CD4-positive, alpha-beta T cell treated with Interleukin-12 subunit alpha and Interleukin-12 subunit beta, for 1 hour (primary cell): ENCODE measurements around the gene ABTB2.
"Not testable (repeated sequence)": the region's sequence is repeated elsewhere in the genome, so short reads cannot be mapped to it uniquely, and the experiment has no call there.

ENCODE experiments used
- DNase-seq: peaks from one replicate; pipeline ENCODE4 v3.0.0-alpha.2; 2020

The ABTB2 gene

DNA sequence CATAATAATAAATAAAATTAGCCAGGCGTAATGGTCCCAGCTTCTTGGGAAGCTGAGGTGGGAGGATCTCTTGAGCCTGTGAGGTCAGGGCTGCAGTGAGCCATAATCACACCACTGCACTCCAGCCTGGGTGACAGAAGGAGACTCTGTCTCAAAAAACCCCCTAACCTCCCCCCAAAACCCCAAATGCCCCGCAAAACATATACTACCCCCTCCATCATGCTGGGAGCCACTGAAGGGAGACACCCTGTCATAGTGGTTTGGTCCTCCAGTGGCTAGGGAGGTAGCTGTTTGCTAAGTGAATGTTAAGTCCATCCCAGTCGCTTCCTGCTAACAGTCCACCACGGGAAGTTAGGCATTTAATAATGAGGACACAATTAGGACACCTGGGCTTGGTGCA is 125.0 kb downstream of the ABTB2 start:
- no peak for DNase-seq

DNA sequence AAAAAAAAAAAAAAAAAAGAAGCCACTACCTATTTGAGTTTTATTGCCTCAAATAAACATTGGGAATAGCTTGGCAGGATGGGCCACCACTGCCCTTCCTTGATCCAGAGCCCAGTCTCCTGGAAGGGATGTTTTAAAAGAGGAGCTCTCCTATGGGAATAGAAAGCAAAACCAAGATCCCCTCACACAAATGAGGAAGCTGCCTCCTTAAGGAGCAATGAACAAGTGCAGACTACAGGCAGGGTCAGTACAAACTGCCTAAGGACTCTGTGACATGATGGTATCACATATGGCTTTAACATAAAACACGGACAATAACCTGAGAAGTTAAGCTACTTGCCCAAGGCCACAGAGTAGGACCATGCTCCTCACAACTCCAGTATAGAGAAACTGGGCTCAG is 131.6 kb downstream of the ABTB2 start:
- DNase-seq: no peak

DNA sequence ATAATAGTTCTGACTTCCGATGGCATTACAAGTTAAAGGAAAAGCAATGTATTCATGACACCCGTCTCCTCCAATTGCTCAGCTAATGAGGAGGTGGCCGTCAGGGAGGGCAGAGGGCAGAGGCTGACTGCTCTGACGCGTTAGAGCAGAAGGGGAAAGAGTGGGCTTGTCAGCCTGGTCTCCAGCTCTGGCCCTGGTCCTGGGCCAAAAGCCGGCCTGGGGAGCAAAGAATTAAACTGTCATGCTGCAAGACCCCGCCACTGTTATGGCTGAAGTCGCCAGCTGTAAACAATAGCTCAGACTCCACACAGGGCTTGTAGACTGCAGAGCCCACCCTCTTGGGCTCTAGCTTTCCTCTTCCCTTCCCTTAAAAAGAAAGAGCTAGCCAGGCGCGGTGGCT is 132.7 kb downstream of the ABTB2 start:
- DNase-seq: no peak

DNA sequence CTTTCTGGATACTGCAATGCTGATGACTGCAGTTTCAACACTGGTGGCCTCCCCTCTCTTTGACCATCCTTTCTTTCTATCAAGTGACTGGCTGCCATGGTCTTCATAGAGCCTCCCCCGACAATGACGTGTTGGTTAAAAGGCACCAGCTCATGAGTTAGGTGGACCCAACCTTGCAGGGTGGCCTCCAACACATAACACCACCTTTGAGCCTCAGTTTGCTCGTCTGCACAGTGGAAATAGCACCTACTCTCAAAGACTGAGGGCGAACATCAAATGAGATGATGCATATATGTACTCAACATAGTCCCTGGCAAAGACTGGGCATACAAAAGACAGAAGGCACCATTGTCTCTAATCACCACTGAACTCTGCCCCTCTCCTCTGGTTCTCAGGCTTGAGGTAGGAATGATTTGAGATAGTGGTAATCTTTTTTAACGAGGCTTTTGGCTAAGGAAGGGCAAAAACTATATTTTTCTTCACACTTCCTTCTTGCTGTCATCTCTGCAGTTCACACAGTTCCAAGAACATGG is 133.3 kb downstream of the ABTB2 start:
- no peak for DNase-seq

DNA sequence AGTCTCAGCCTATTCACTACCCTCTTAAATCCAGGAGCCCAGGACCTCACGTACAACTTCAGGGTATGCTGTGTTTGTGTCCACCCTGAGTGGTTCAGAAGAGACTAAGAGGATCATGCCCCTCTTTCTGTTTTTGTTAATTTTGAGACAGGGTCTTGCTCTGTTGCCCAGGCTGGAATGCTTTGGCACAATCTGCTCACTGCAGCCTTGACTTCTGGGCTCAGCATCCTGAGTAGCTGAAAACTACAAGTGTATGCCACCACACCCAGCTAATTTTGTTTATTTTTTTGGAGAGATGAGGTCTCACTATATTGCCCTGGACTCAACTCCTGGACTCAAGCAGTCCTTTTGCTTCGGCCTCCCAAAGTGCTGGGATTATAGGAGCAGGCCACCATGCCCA is 133.9 kb downstream of the ABTB2 start:
- no peak for DNase-seq

DNA sequence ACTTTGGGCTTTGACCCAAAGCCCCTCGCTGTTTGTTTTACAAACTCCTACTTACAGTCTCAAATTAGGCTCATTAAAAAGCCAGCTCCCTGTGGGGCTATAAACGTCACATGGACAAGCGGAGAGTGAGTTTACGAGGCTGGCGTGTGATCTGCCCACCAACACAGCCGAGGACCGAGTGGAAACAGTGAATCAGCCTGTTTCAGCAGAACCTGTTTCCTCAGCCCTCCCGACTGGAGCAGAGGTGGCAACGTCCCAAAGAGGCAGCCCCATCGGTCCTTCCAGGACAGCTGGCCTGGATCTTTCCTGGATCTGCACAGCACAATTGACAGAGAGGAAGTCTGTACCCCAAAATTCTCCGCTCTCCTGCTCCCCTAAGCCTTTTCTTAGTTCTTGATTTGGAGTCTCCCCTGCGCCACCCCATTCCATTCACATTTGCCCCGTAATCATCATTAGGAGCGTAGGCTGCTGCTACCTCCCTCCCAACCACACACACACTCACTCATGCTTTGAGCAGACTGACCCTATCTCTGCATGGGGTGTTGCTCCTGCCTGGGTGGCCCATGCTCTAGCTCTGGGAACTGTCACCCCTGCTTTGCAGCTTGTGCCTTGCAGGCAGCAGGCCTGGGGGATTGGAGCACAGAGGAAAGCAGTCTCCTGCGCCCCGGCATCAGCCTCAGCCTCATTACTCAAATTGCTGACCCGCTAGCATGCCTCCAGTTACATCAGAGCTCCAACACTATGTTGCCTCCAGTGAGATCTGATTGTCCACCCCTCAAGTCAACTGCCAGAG is 134.6 kb downstream of the ABTB2 start:
- no peak for DNase-seq

DNA sequence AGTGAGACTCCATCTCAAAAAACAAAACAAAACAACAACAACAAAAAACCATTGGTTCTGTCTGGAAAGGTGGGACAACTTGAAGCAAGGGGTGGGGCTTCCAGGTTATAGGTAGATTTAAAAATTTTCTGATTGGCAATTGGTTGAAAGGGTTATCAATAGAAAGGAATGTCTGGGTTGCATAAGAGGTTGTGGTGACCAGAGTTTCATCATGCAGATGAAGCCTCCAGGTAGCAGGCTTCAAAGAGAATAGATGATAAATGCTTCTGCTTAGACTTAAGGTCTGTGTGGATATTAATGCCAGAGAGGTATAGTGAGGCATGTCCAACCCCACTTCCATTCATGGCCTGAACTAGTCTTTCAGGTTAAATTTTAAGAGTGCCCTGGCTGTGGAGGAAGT is 135.8 kb downstream of the ABTB2 start:
- DNase-seq: no peak

DNA sequence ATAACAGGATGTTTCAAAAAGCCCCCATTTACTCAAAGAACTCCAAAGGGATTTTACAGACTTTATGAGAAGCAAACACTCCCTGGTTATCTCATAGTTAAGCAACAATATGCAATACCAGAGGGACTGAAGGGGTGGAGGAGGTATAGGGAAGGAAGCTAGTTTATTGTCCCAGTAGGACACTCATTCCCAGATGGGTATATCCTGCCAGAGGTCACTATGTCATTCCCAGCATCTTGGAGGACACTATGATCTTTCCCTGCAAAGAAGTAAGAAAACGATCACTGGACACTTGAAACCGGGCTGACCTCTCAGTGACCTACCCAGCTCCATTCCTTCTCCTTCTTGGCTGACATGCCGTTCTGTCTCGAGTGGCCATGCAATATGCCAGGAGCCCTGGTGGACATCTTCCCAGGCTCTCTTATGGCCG is 137.9 kb downstream of the ABTB2 start:
- DNase-seq: no peak

DNA sequence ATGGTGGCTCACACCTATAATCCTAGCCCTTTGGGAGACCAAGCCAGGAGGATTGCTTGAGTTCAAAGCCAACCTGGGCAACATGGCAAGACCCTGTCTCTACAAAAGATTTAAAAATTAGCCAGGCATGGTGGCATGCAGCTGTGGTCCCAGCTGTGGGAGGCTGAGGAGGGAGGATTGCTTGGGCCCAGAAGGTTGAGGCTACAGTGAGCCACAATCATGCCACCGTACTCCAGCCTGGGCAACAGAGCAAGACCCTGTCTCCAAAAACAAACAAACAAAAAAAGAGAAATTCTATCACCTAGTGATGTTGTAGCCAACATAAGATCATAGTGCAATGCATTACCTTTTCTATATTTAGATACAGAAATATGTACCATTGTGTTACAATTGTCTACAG is 138.5 kb downstream of the ABTB2 start:
- DNase-seq: no peak

DNA sequence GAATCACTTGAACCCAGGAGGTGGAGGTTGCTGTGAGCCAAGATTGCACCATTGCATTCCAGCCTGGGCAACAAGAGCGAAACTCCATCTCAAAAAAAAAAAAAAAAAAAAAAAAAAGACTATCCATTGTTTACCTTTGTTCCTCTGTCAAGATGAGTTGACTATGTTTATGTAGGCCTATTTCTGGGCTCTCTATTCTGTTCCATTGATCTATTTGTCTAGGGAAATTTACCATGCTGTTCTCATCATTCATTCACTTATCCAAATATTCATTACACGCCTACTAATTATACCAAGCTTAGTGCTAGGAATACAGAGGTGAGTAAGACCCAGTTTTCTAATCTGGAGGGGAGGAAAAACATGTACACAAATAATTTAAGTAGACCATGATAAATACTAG is 139.1 kb downstream of the ABTB2 start:
- not testable (repeated sequence) for DNase-seq

DNA sequence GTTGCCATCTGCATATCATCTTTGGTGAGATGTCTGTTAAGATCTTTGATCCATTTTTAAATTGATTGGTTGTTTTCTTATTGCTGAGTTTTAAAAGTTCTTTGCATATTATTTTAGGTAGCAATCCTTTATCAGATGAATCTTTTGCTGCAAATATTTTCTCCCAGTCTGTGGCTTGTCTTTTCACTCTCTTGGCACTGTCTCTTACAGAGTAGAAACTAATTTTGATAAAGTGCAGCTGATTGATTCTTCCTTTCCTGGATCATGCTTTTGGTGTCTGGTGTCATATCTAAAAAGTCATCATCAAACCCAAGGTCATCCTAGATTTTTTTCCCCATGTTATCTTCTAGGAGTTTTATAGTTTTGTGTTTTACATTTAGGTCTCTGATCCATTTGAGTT is 139.7 kb downstream of the ABTB2 start:
- no peak for DNase-seq

DNA sequence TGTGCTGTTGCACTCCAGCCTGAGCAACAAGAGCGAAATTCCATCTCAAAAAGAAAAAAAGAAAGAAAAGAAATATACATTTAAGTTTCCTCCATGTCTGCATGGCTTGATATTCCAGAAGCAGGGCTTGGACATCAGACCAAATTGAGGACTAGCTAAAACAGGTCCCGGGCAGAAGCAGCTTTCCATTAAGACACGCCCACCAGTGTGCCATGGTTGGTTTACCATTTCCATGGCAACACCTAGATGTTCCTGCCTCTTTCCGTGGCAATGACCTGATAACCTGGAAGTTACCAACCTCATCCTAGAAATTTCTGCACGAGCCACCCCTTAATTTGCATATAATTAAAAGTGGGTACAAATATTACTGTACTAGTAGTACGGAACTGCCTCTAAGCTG is 141.1 kb downstream of the ABTB2 start:
- no peak for DNase-seq

DNA sequence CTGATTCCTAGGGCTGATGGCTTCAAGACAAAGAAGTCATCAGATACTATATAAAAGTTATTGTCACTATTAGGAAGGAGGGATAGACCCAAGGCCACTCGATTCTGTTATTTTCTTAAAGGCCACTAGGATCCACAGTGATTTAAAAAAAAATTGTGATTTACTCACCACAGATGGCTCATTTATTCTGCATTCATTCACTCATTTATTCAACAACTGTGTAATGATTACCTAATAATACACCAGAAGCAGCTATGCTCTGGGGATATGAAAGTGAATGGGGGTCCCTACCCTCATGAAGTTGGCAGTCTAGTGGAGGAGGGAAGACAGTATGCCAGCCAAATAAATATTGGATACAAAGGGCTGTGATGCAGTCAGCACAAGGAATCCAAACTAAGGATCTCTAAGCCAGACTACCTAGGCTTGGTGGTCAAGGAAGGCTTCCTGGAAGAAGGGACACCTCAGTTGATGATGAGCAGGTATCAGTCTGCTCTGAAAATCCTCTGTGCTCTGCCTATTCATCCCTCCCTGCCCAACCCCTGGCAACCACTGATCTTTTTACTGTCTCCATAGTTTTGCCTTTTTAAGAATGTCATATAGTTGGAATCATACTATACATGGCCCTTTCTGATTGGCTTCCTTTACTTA is 141.9 kb downstream of the ABTB2 start:
- DNase-seq: no peak

DNA sequence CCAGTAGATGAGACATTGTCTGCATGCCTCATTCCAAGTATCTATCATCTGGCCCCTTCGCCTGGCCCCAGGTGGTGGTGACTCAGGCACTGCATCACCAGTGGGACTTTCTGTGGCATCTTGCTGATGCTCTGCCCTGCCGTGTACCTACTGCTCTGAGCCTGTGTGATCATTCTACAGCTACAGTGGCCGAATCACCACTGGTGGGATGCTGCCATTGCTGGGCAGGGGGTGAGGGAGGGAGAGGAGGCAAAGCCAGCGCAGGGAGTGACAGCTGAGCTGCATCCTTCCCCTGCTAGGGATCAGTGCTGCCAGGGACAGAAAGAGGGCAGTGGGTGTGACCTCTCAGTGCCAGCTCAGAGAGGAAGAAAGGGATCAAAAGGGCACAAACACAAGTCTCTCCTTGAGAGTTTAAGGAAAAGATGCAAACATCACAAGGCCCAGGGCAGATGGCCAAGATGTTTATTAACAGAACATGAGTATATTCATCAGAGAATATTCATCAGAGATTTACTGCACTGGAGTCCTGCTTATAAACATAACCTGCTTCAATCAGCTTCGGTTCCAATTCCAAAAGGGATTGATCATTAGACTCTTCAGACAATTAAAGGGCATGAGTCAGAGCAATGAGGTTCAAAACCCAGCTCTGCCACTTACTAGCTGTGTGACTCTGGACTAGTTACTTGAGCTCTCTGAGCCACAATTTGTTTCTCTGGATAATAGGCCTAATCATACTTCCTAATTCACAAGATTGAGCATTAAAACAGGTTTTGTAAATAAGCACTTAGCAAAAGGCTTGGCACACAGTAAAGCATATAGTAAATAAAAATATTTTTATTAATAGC is 142.6 kb downstream of the ABTB2 start:
- no peak for DNase-seq

DNA sequence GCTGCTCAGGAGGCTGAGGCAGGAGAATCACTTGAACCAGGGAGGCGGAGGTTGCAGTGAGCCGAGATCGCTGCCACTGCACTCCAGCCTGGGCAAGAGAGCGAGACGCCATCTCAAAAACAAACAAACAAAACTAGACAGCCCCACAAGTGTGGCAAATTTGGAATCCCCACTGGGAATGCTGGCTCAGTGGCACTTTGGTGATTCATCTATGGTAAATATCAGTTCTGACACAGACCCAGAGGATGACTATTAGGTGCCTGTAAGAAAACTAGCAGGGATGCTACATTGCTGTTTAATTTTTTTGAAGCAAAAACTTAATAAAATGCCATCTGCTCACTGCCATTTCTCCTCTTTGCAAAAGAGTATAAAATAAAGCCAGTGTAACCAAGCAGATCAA is 144.4 kb downstream of the ABTB2 start:
- no peak for DNase-seq

DNA sequence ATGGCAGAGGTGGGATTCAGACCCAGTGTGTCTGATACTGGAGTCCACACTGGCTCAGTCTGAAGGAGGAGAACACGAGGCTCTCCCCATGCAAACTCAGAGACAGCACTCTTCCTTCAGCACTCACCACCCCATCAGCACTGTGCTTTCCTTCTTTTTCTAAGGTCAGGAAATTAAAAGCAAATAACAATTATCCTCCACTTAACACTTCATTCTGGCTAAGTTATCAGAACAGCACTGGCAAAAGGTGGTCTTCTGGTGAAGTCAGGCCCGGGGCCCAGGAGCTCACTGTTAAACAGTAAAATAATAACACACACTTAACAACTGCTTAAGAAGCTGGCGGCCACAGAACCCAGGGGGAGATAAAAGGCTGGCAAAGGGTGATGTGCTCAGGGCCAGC is 145.2 kb downstream of the ABTB2 start:
- no peak for DNase-seq

DNA sequence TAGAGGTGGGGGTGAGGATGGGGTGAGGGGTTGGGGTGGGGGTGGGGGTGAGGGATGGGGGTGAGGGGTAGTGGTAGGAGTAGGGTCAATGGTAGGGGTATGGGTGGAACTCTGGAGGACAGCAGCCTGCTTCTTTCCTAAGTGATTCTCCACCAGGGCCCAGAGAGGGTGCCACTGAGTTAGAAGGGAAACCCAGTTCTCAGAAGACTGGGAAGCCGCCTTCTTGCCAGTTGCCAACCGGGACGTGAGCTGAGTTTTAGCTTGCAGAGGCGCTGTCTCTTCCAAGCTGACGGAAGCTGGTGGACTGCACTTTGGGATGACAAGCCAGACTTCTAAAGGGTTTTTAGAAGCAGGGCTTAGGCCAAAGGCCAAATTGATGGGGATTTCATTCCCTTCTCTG is 148.0 kb downstream of the ABTB2 start:
- DNase-seq: no peak

DNA sequence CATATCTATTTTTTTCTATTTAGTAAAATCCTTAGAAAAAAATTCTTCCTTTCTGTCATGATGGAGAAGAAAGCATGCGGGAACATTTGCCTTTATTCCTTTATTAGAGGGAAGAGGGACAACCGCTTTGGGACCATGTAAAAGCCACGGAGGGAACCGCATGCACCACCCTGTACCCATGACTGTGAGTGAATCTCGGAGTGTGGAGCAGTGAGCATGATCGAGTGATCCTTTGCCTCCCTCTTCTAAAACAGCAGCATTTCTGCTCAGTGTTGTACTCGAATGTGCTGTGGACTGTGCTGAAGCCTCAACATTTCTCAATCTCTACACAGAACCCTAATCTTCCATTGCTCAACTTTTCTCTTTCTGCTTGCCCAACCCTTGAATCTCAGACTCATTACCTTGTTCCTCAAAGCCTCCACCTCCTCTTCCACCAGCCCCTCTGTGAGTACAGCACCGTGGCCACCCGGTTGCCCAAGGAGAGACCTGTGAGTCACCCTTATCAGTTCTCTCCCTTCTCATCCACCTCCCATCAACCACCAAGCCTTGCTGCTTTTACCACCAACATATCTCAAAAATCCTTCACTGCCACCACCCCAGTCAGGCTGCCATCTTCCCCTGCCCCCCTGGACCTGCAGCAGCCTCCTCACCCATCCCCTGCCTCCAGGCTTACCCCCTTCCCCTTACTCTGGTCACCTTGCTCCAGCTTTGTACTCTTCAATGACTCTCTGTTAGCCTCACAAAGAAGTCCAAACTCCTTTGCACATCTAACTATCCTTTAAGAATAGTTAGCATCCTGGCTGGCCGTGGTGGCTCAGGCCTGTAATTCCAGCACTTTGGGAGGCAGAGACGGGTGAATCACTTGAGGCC is 149.3 kb downstream of the ABTB2 start:
- no peak for DNase-seq

DNA sequence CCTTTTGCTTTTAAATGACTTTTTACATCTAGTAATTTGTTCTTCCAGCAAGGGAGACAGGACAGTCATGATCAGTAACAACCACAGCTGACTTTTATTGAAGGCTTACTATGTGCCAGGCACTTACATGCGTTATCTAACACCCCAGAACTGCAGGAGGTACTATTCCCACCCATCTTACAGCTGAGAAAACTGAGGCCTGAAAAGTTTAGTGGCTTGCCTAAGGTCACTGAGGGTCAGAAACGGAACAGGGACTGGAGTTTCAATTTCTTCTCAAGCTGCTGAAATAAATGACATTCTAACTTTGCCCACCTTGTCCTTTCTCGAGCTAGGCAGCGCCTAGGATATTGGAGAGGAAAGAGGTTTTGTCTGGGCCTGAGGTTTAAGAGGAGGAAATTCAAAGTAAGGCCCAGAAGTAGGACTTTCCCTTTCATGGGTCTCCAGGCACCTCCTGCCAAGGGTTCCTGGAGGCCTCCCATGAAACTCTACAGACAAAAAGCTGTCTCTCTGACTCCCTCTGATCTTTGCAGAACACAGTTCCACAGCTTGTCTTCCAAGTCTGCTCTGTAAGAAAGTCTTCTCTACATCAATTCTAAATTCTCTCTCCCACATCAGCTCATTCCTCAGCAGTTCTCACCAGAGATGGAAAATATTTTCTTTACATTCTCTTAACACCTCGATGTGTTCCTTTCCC is 150.2 kb downstream of the ABTB2 start:
- no peak for DNase-seq

DNA sequence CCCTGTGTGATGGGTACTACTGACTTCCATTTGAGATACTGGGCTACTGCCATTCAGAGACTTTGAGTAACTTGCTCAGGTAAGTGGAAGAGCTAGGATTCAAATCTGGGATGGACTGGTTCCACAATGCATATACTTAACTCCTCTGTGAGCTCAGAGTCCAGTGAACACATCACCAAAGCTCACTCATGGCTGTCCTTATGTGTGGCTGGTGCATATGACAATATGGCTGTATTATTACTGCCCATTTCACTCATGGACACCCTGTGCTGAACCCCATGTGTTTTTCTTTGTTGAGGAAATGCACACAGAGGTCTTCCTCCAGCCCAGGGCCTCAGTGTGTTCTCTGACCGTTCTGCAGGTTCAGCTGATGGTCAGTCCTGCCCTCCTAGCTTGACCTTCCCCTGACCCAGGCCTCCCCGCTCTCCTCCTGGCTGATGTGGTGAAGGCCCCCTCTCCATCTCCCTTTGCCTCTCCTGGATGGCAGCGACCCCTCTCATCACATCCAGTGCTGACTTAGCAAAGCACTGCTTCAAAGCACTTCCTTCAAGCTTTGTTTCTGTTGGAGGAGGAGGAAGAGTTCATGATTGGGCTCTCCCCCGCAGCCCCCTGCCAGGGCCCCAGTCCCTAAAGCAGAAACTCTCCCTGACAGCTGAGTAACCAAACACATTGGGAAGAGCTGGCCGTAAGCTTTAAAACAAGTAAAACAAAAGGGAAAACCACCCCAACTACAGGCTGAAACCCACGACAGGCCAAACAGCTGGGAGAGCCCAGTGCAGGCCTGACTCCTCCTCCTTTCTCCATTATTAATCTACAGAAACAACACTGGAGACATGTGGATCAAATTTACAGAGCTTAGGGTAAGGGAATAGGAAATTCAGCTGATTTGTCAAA is 151.2 kb downstream of the ABTB2 start:
- no peak for DNase-seq
